Osteocyte (in vitro differentiated cells): ENCODE results near the gene TRPM6. TPM values are rescaled to one million over a fixed set of nuclear protein-coding genes. Genes with fewer than 3 reads are reported as not detected.

Experiments used
- DNase-seq: peaks from one replicate; pipeline ENCODE4 v3.0.0; 2021; ENCODE audit warnings: mixed read lengths; ENCODE audit not compliant: unreplicated experiment; ENCODE audit errors: extremely low spot score
- H3K27ac Mint-ChIP-seq: one replicate; pipeline ENCODE4 v1.8.0; 2021; ENCODE audit warnings: mild to moderate bottlenecking, mixed read lengths; ENCODE audit not compliant: unreplicated experiment
- H3K27me3 Mint-ChIP-seq: one replicate; pipeline ENCODE4 v1.8.0; 2021; ENCODE audit warnings: mixed read lengths; ENCODE audit not compliant: unreplicated experiment
- H3K36me3 Mint-ChIP-seq: one replicate; pipeline ENCODE4 v1.8.0; 2021; ENCODE audit warnings: mixed read lengths; ENCODE audit not compliant: unreplicated experiment
- H3K4me1 Mint-ChIP-seq: one replicate; pipeline ENCODE4 v1.8.0; 2021; ENCODE audit warnings: mixed read lengths; ENCODE audit not compliant: unreplicated experiment
- H3K4me3 Mint-ChIP-seq: one replicate; pipeline ENCODE4 v1.8.0; 2021; ENCODE audit warnings: mild to moderate bottlenecking, moderate library complexity, mixed read lengths; ENCODE audit not compliant: unreplicated experiment
- H3K9me3 Mint-ChIP-seq: one replicate; pipeline ENCODE4 v1.8.0; 2021; ENCODE audit warnings: mixed read lengths; ENCODE audit not compliant: unreplicated experiment
- total RNA-seq: library from RNA; stranded (reverse); gene quantifications from 2 replicates; pipeline ENCODE4 v1.2.1, GENCODE V29; 2021
- TF ChIP-seq, protein P1 (sequence below): fragments of 200-600 bp; sonication (generic); IDR thresholded peaks from 2 replicates; pipeline ENCODE4 v1.5.0; 2021; ENCODE audit warnings: antibody characterized with exemption, mild to moderate bottlenecking, moderate library complexity

Gene TRPM6
- total RNA-seq, 1 donor from 2014 or later: not detected

DNA sequence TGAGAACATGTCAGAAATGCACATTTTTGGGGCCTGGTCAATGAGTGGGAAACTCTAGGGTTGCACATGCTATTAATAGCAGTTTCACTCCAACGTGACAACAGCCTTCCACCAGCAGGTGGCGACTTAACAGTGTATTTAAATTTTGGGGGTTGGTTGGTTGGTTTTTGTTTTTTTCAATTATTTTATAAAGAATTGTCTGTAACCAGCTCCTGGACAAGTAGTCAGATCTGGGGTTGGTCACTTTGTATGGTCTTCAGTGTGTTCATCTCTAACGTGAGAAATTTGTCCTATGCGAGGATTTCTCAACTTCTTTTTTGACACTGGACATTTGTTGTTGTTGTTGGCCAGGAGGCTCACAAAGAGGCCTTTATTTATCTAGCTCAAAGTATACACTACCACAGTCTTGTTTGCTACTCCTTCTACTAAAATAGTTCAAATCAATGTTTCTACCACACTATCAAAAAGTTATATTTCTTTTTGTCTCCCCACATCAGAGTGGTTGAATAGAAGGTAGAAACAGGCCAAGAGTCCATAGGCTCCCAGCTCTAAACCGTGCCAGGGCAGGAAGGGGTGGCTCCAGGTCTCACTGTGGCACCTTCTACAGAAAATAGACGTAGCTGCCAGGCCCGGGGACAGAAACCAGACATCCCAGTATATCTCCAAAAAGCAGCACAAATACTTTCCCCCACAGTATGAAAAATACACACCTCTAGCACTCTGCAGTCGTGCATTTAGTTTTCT is 110.4 kb downstream of the TRPM6 start:
- no peak for DNase-seq
- Mint-ChIP-seq H3K9me3 (no peaks in the 10 kb centered on the region), H3K4me3 (no peak overlapping the region)

GRCh38 chr9:74775396-74775795 is 112.3 kb downstream of the TRPM6 start:
- H3K27me3 Mint-ChIP-seq: peaks cover 10% of the 10 kb centered on the region
- no peaks in the 10 kb centered on the region for H3K9me3 Mint-ChIP-seq
- H3K27ac Mint-ChIP-seq: no peak overlapping the region
- TF ChIP-seq, protein P1, sequence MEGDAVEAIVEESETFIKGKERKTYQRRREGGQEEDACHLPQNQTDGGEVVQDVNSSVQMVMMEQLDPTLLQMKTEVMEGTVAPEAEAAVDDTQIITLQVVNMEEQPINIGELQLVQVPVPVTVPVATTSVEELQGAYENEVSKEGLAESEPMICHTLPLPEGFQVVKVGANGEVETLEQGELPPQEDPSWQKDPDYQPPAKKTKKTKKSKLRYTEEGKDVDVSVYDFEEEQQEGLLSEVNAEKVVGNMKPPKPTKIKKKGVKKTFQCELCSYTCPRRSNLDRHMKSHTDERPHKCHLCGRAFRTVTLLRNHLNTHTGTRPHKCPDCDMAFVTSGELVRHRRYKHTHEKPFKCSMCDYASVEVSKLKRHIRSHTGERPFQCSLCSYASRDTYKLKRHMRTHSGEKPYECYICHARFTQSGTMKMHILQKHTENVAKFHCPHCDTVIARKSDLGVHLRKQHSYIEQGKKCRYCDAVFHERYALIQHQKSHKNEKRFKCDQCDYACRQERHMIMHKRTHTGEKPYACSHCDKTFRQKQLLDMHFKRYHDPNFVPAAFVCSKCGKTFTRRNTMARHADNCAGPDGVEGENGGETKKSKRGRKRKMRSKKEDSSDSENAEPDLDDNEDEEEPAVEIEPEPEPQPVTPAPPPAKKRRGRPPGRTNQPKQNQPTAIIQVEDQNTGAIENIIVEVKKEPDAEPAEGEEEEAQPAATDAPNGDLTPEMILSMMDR: no peak
- no peaks in the 10 kb centered on the region for H3K4me1 Mint-ChIP-seq
- DNase-seq: no peak
- no peaks in the 10 kb centered on the region for H3K36me3 Mint-ChIP-seq
- no peak overlapping the region for H3K4me3 Mint-ChIP-seq

More for the DNA sequence above, 110.4 kb downstream of the TRPM6 start:
- no peak overlapping the region for H3K27ac Mint-ChIP-seq
- H3K36me3 Mint-ChIP-seq: no peaks in the 10 kb centered on the region
- no peaks in the 10 kb centered on the region for H3K4me1 Mint-ChIP-seq
- peaks cover 10% of the 10 kb centered on the region for H3K27me3 Mint-ChIP-seq
- TF ChIP-seq, protein P1: peak; percentile 84

DNA sequence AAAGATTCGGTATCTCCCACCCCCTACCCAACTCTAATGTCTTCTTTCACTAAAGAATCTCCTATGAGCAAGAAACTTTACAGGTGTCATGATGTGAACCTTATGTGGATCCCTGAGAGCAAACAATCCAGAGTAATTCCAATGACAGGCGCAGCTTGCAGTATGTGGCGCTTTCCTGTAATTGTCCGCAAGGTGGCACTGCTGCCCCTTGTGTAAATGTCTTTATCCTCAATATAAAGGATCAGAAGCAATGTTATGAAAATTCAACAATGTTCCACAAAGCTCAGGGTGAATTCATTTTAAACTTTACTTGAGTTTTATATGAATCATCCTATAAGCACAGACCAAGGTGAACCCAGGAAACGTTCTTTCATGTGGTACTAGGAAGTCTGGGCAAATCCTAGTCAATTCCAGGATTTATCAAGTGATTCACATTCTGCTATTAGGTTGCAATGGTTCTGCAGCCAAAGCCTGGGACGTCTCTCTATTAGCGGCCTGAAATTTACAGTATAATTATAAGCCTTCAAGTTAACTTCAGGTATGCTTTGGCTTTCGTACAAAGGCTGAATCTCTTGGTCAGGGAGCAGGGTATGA is 113.7 kb downstream of the TRPM6 start:
- Mint-ChIP-seq H3K4me1 (no peaks in the 10 kb centered on the region), H3K36me3 (no peaks in the 10 kb centered on the region), H3K27ac (no peak overlapping the region), H3K4me3 (no peak overlapping the region), H3K9me3 (no peaks in the 10 kb centered on the region), H3K27me3 (peaks cover 10% of the 10 kb centered on the region)
- no peak for DNase-seq
- TF ChIP-seq, protein P1: peak; percentile 92

GRCh38 chr9:74772121-74772520 is 115.6 kb downstream of the TRPM6 start:
- Mint-ChIP-seq H3K4me3 (no peak overlapping the region), H3K4me1 (no peaks in the 10 kb centered on the region), H3K27ac (no peak overlapping the region), H3K9me3 (no peaks in the 10 kb centered on the region), H3K36me3 (no peaks in the 10 kb centered on the region), H3K27me3 (peaks cover 18% of the 10 kb centered on the region)
- TF ChIP-seq, protein P1: no peak
- no peak for DNase-seq

GRCh38 chr9:74771672-74772071 is 116.0 kb downstream of the TRPM6 start:
- Mint-ChIP-seq H3K9me3 (no peaks in the 10 kb centered on the region), H3K36me3 (no peaks in the 10 kb centered on the region), H3K27me3 (peaks cover 18% of the 10 kb centered on the region), H3K4me1 (no peaks in the 10 kb centered on the region), H3K27ac (no peak overlapping the region), H3K4me3 (no peak overlapping the region)
- DNase-seq: no peak
- TF ChIP-seq, protein P1: no peak
